Breast epithelium (tissue), 3 donors: ENCODE results near the gene ANXA9.

Experiments used
- CTCF ChIP-seq, 3 donors: fragments of 450-650 bp; IDR thresholded peaks; one replicate each; pipeline ENCODE4 v1.5.1; 2016 to 2017; ENCODE audit warnings: antibody characterized with exemption in 3 of 3, mild to moderate bottlenecking in 3 of 3, moderate library complexity in 3 of 3
- POLR2A ChIP-seq: fragments of 450-650 bp; IDR thresholded peaks from one replicate; pipeline ENCODE4 v1.6.1; 2016; ENCODE audit warnings: antibody characterized with exemption, mild to moderate bottlenecking, moderate library complexity

GRCh38 chr1:151011154-151011850 lies 29.2 kb downstream of the ANXA9 start:
- TF ChIP-seq CTCF (IDR thresholded peaks at IDR 0.05) (no peak), POLR2A (no peak)
